ENCODE data around the gene TMEM139. TPM values are rescaled to one million over a fixed set of nuclear protein-coding genes. Genes with fewer than 3 reads are reported as not detected.

Gene TMEM139
- total and polyA plus RNA-seq, 2 donors from 2014 or later: 36.7 to 108 TPM

DNA sequence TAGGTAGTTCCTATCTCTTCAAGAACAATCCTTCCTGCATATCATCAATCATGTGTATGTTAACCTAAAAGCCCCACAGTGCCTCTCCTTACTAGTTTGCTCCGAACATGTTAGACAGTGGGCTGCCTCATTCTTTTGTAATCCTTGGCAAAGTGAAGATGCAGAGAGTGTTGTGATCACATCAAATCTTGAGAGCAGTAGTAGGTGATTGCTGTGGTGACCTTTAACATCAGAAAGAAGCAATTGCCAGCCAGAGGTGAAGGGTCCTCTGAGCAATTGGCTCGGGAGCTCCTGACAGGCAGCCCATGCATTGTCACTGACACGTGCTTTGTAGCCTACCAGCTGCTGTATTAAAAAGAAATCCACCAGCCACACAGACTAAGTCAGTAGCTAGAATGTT lies 41.1 kb upstream of the TMEM139 start:
- H3K4me1 ChIP-seq (ENCODE audit: control insufficient read depth in 2 of 3, insufficient read depth in 2 of 3, low read depth in 1 of 3, low read length in 3 of 3): peaks cover 0 to 5% (median 0%) of the 10 kb centered on the region in 3 donors
- no peak overlapping the region for H3K9ac ChIP-seq (ENCODE audit: low read length in 3 of 3)
- no peak overlapping the region for H3K27ac ChIP-seq (ENCODE audit: low read depth in 2 of 2, low read length in 2 of 2)
- FAIRE-seq (no peak), DNase-seq (no peak)
- H3K36me3 ChIP-seq (ENCODE audit: control insufficient read depth in 2 of 3, insufficient read depth in 3 of 3, low read length in 3 of 3): no peaks in the 10 kb centered on the region
- no peaks in the 10 kb centered on the region for H3K9me3 ChIP-seq (ENCODE audit: control insufficient read depth in 2 of 3, insufficient read depth in 1 of 3, low read length in 3 of 3)
- TF ChIP-seq, protein P1, sequence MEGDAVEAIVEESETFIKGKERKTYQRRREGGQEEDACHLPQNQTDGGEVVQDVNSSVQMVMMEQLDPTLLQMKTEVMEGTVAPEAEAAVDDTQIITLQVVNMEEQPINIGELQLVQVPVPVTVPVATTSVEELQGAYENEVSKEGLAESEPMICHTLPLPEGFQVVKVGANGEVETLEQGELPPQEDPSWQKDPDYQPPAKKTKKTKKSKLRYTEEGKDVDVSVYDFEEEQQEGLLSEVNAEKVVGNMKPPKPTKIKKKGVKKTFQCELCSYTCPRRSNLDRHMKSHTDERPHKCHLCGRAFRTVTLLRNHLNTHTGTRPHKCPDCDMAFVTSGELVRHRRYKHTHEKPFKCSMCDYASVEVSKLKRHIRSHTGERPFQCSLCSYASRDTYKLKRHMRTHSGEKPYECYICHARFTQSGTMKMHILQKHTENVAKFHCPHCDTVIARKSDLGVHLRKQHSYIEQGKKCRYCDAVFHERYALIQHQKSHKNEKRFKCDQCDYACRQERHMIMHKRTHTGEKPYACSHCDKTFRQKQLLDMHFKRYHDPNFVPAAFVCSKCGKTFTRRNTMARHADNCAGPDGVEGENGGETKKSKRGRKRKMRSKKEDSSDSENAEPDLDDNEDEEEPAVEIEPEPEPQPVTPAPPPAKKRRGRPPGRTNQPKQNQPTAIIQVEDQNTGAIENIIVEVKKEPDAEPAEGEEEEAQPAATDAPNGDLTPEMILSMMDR (IDR thresholded peaks at IDR 0.05; ENCODE audit: borderline replicate concordance, extremely low read depth, insufficient read depth): no peak
- intact Hi-C loops (cut with DNase I): loop anchor here (10.0 kb wide), 1 partner anchor 61 kb away; no protein-coding TSS in a partner anchor
- H3K27me3 ChIP-seq (ENCODE audit: control insufficient read depth, insufficient read depth, low read length): no peaks in the 10 kb centered on the region
- H3K4me3 ChIP-seq (ENCODE audit: low read length in 3 of 3): no peak overlapping the region

DNA sequence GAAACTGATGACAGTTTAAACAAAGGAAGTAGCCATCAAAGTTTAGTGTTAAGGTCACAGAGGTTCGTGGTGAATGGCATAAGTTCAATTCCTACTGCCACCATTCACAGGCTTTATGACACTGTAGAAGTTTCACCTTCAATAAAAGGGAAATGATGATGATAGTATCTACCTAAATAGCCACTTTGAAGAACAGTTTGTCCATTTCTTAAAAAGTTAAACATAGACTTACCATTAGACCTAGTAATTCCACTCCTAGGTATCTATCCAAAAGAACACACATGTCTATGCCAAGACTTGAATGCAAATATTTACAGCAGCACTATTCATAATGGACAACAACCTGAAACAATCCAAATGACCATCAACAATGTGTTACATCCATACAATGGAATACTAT lies 40.4 kb upstream of the TMEM139 start:
- H3K9ac ChIP-seq (ENCODE audit: low read length in 3 of 3): no peak overlapping the region

DNA sequence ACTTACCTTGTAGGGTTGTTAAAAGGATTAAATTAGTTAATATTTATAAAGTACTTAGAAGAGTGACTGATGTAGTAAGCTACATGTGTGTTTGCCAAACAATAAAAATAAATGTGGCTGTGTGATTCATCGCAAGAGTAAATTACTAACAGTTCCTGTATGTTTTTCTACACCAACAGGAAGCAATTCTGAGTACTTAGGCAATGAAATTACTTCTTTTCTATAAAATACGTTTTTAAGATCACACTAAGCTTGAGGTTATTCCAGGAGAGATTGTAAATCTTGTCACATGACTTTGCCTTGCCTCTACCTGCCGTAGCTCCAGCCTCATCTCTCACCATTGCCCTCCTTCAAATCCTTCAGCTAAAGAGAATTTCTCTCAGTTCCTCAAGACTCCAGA lies 39.6 kb upstream of the TMEM139 start:
- Histone ChIP-seq H3K4me3 (ENCODE audit: low read length in 3 of 3) (no peak overlapping the region), H3K9me3 (ENCODE audit: control insufficient read depth in 2 of 3, insufficient read depth in 1 of 3, low read length in 3 of 3) (no peaks in the 10 kb centered on the region), H3K9ac (ENCODE audit: low read length in 3 of 3) (no peak overlapping the region), H3K36me3 (ENCODE audit: control insufficient read depth in 2 of 3, insufficient read depth in 3 of 3, low read length in 3 of 3) (no peaks in the 10 kb centered on the region), H3K27ac (ENCODE audit: low read depth in 2 of 2, low read length in 2 of 2) (no peak overlapping the region), H3K4me1 (ENCODE audit: control insufficient read depth in 2 of 3, insufficient read depth in 2 of 3, low read depth in 1 of 3, low read length in 3 of 3) (peaks cover 0 to 8% (median 0%) of the 10 kb centered on the region in 3 donors), H3K27me3 (ENCODE audit: control insufficient read depth, insufficient read depth, low read length) (no peaks in the 10 kb centered on the region)
- no peak for DNase-seq
- intact Hi-C loops (cut with DNase I): loop anchor here (10.0 kb wide), 1 partner anchor 60 kb away; no protein-coding TSS in a partner anchor
- TF ChIP-seq, protein P1 (IDR thresholded peaks at IDR 0.05; ENCODE audit: borderline replicate concordance, extremely low read depth, insufficient read depth): no peak
- no peak for FAIRE-seq

More for the DNA sequence above, 40.4 kb upstream of the TMEM139 start:
- Histone ChIP-seq H3K27me3 (ENCODE audit: control insufficient read depth, insufficient read depth, low read length) (no peaks in the 10 kb centered on the region), H3K9me3 (ENCODE audit: control insufficient read depth in 2 of 3, insufficient read depth in 1 of 3, low read length in 3 of 3) (no peaks in the 10 kb centered on the region), H3K4me3 (ENCODE audit: low read length in 3 of 3) (no peak overlapping the region), H3K4me1 (ENCODE audit: control insufficient read depth in 2 of 3, insufficient read depth in 2 of 3, low read depth in 1 of 3, low read length in 3 of 3) (peaks cover 0 to 8% (median 0%) of the 10 kb centered on the region in 3 donors), H3K27ac (ENCODE audit: low read depth in 2 of 2, low read length in 2 of 2) (no peak overlapping the region), H3K36me3 (ENCODE audit: control insufficient read depth in 2 of 3, insufficient read depth in 3 of 3, low read length in 3 of 3) (no peaks in the 10 kb centered on the region)
- TF ChIP-seq, protein P1 (IDR thresholded peaks at IDR 0.05; ENCODE audit: borderline replicate concordance, extremely low read depth, insufficient read depth): no peak
- DNase-seq (no peak), FAIRE-seq (no peak)
- intact Hi-C loops (cut with DNase I): loop anchor here (10.0 kb wide), 1 partner anchor 60 kb away; no protein-coding TSS in a partner anchor

GRCh38 chr7:143247372-143247771 lies 37.4 kb upstream of the TMEM139 start:
- H3K9me3 ChIP-seq (ENCODE audit: control insufficient read depth in 2 of 3, insufficient read depth in 1 of 3, low read length in 3 of 3): no peaks in the 10 kb centered on the region
- H3K27ac ChIP-seq (ENCODE audit: low read depth in 2 of 2, low read length in 2 of 2): no peak overlapping the region
- no peak overlapping the region for H3K4me3 ChIP-seq (ENCODE audit: low read length in 3 of 3)
- DNase-seq (no peak), FAIRE-seq (no peak)
- no peaks in the 10 kb centered on the region for H3K27me3 ChIP-seq (ENCODE audit: control insufficient read depth, insufficient read depth, low read length)
- no peaks in the 10 kb centered on the region for H3K36me3 ChIP-seq (ENCODE audit: control insufficient read depth in 2 of 3, insufficient read depth in 3 of 3, low read length in 3 of 3)
- peaks cover 0 to 6% (median 0%) of the 10 kb centered on the region in 3 donors for H3K4me1 ChIP-seq (ENCODE audit: control insufficient read depth in 2 of 3, insufficient read depth in 2 of 3, low read depth in 1 of 3, low read length in 3 of 3)
- TF ChIP-seq, protein P1 (IDR thresholded peaks at IDR 0.05; ENCODE audit: borderline replicate concordance, extremely low read depth, insufficient read depth): no peak
- intact Hi-C loops (cut with DNase I): loop anchor here (10.0 kb wide), 1 partner anchor 57 kb away; no protein-coding TSS in a partner anchor
- no peak overlapping the region for H3K9ac ChIP-seq (ENCODE audit: low read length in 3 of 3)

Measured in kidney (tissue), 14 donors.